K562 (cell line): ENCODE measurements around the gene PTGER3. TPM values are rescaled to one million over a fixed set of nuclear protein-coding genes. Genes with fewer than 3 reads are reported as not detected.
A peak's percentile ranks its signal among the peaks of the same experiment; 100 is the strongest.

ENCODE experiments used
- ATAC-seq: fragments of 200-7000 bp; cut with Tn5 transposase; 3 replicates; pipeline ENCODE4 v1.9.1; 2020; ENCODE audit warnings: moderate library complexity
- BruUV-seq: library from RNA; stranded (reverse); fragments of 400-500 nt; replicated peaks from 2 replicates; lab custom pipeline; 2021; lab: Mats Ljungman, UMichigan
- CTCF ChIA-PET: fragments of 300-600 bp; formaldehyde crosslinking; extraction: SDS; loops from one replicate; lab custom pipeline; 2021; ENCODE audit warnings: low intra/inter-chr PET ratio; lab: Yijun Ruan, JAX
- POLR2A ChIA-PET: fragments of 300-600, 350-650 bp; sonication (Branson Sonifier 250); formaldehyde crosslinking; extraction: SDS; loops from one replicate; lab custom pipeline; 2021; ENCODE audit warnings: antibody characterized with exemption, inconsistent platforms; lab: Yijun Ruan, JAX
- DNase-seq, 4 experiments: peaks; one replicate each; pipeline versions ENCODE4 v3.0.0 to v3.0.0-alpha.2; 2011 to 2018; ENCODE audit warnings: low spot score in 3 of 4, mixed read lengths in 3 of 4; ENCODE audit errors: extremely low read depth in 1 of 4
- FAIRE-seq: peaks from 2 replicates; lab custom pipeline; 2011; peaks lifted over from hg19 to GRCh38; lab: Jason Lieb, UNC
- H2AFZ ChIP-seq: 2 replicates; pipeline ENCODE4 v1.6.0; 2011; ENCODE audit warnings: low read depth, low read length, control low read depth, inconsistent platforms
- H3K27ac ChIP-seq: fragments of 200-600 bp; 3 replicates; pipeline ENCODE4 v1.8.0; 2011; ENCODE audit warnings: low read depth, mild to moderate bottlenecking, control low read depth, inconsistent platforms, low read length, moderate library complexity, mixed read lengths; ENCODE audit errors: extremely low read depth
- H3K27me3 ChIP-seq, 2 experiments: fragments of 300-600 bp in 1 of 2; 2 replicates in 1 of 2; 3 replicates in 1 of 2; pipeline versions ENCODE4 v1.6.0 to v1.8.0; 2011; ENCODE audit warnings: inconsistent platforms in 2 of 2, low read length in 2 of 2, mild to moderate bottlenecking in 1 of 2, mixed read lengths in 1 of 2, moderate library complexity in 1 of 2; ENCODE audit not compliant: control insufficient read depth in 2 of 2, insufficient read depth in 2 of 2
- H3K36me3 ChIP-seq: fragments of 300-600 bp; 3 replicates; pipeline ENCODE4 v1.8.0; 2011; ENCODE audit warnings: mild to moderate bottlenecking, low read length, inconsistent platforms; ENCODE audit not compliant: control insufficient read depth, insufficient read depth
- H3K4me1 ChIP-seq, 2 experiments: fragments of 200-600 bp in 1 of 2; replicated peaks in 1 of 2; 2 replicates in 1 of 2; 3 replicates in 1 of 2; pipeline versions ENCODE4 v1.5.1 to v1.8.0; 2011; ENCODE audit warnings: inconsistent platforms in 2 of 2, low read length in 2 of 2, mild to moderate bottlenecking in 1 of 2, mixed read lengths in 1 of 2, moderate library complexity in 1 of 2; ENCODE audit not compliant: control insufficient read depth in 2 of 2, insufficient read depth in 2 of 2
- H3K4me2 ChIP-seq: 2 replicates; pipeline ENCODE4 v1.6.1; 2011; ENCODE audit warnings: low read length, control low read depth, inconsistent platforms, mixed read lengths; ENCODE audit not compliant: insufficient read depth
- H3K4me3 ChIP-seq: fragments of 200-600 bp; sonication (generic), shearing (Covaris generic); 2 replicates; pipeline ENCODE4 v1.5.1; 2016; ENCODE audit warnings: control low read depth, inconsistent platforms
- H3K79me2 ChIP-seq: fragments of 200-600 bp; 3 replicates; pipeline ENCODE4 v1.8.0; 2011; ENCODE audit warnings: low read length, inconsistent platforms; ENCODE audit not compliant: control insufficient read depth, insufficient read depth
- H3K9ac ChIP-seq, 2 experiments: 2 replicates each; pipeline versions ENCODE4 v1.6.0 to v1.6.1; 2011; ENCODE audit warnings: low read depth in 2 of 2, low read length in 2 of 2, control low read depth in 1 of 2, inconsistent platforms in 1 of 2, mild to moderate bottlenecking in 1 of 2, mixed read lengths in 1 of 2; ENCODE audit not compliant: insufficient read depth in 1 of 2
- H3K9me1 ChIP-seq: one replicate; pipeline ENCODE4 v1.6.0; 2011; ENCODE audit warnings: inconsistent platforms, mild to moderate bottlenecking, low read length, moderate library complexity; ENCODE audit not compliant: control insufficient read depth, insufficient read depth
- H3K9me3 ChIP-seq: replicated peaks from 2 replicates; pipeline ENCODE4 v1.5.1; 2011; ENCODE audit warnings: low read depth, low read length, inconsistent platforms; ENCODE audit not compliant: control insufficient read depth, insufficient read depth
- H4K20me1 ChIP-seq: replicated peaks from 2 replicates; pipeline ENCODE4 v1.6.1; 2011; ENCODE audit warnings: low read length, inconsistent platforms, mixed read lengths; ENCODE audit not compliant: control insufficient read depth, insufficient read depth
- DEAF1 ChIP-seq: fragments of 450-650 bp; formaldehyde crosslinking; IDR thresholded peaks from 2 replicates; pipeline ENCODE4 v1.4.0; 2020; ENCODE audit warnings: mild to moderate bottlenecking, moderate library complexity
- ESRRB ChIP-seq: fragments of 250-450 bp; sonication (Bioruptor Pico); IDR thresholded peaks from 2 replicates; pipeline ENCODE4 v1.5.0; 2020; ENCODE audit warnings: mild to moderate bottlenecking, moderate library complexity, borderline replicate concordance
- PHB ChIP-seq: fragments of 250-450 bp; sonication (Bioruptor Pico); IDR thresholded peaks from 2 replicates; pipeline ENCODE4 v1.5.0; 2021
- REST ChIP-seq, 2 experiments: fragments of 450-650 bp; formaldehyde crosslinking in 1 of 2; IDR thresholded peaks; 2 replicates each; pipeline versions ENCODE4 v1.4.0 to v1.6.1; 2014 to 2020; ENCODE audit warnings: mild to moderate bottlenecking in 2 of 2, borderline replicate concordance in 1 of 2, low read depth in 1 of 2
- TFAP4 ChIP-seq: sonication (generic); formaldehyde crosslinking; IDR thresholded peaks from 2 replicates; pipeline ENCODE4 v1.8.0; 2022; ENCODE audit warnings: missing genetic modification reagents, mild to moderate bottlenecking, moderate library complexity, borderline replicate concordance
- THAP12 ChIP-seq: fragments of 250-450 bp; sonication (Bioruptor Pico); IDR thresholded peaks from 2 replicates; pipeline ENCODE4 v1.9.0; 2021; ENCODE audit warnings: mild to moderate bottlenecking, inconsistent platforms
- ZNF445 ChIP-seq: fragments of 250-450 bp; sonication (Bioruptor Pico); IDR thresholded peaks from 2 replicates; pipeline ENCODE4 v1.4.0; 2020; ENCODE audit warnings: low read depth, mild to moderate bottlenecking, moderate library complexity
- WGBS: fragments of 100-300 bp; shearing (Covaris generic); methylation state at CpG from one replicate; pipeline ENCODE4 v1.1.6; 2016; ENCODE audit warnings: low coverage, mixed read lengths; ENCODE audit not compliant: insufficient coverage; ENCODE audit errors: missing lambda C conversion rate; 5-methylcytosine and 5-hydroxymethylcytosine counted together
- in situ Hi-C: fragments of 300-500 bp; cut with MboI; formaldehyde crosslinking; loops from 4 replicates; pipeline ENCODE4 v1.15.0; 2018; ENCODE audit warnings: inconsistent platforms, mixed read lengths
- intact Hi-C: fragments of 100-400 bp; cut with micrococcal nuclease; formaldehyde crosslinking; loops from 2 replicates; pipeline ENCODE4 v1.14.2; 2022
- polyA plus RNA-seq, 8 experiments: library from polyadenylated mRNA; depleted of rRNA in 4 of 8; stranded (reverse) in 5 of 8; unstranded in 3 of 8; fragments of >200 nt; fragmentation: Nextera tagmentation in 2 of 8; fragmentation: Illumina TruSeq in 1 of 8; extraction: Ambion mirVana in 2 of 8; extraction: Trizol in 1 of 8; gene quantifications; 2 replicates each; pipeline versions ENCODE4 v1.2.1 to v1.2.3, GENCODE V29; 2011 to 2014; ENCODE audit warnings: inconsistent platforms in 1 of 8, missing spikeins in 1 of 8
- total RNA-seq, 7 experiments: library from RNA; depleted of rRNA in 6 of 7; stranded (reverse); fragments of >200 nt in 6 of 7; fragmentation: Illumina TruSeq in 2 of 7; extraction: Trizol in 2 of 7; gene quantifications; 2 replicates each; pipeline versions ENCODE4 v1.2.1 to v1.2.3, GENCODE V29; 2011 to 2021; ENCODE audit warnings: low replicate concordance in 1 of 7

PTGER3 gene
- total and polyA plus RNA-seq, 9 of the 15 experiments (the other 6 are each of a cell fraction or from before 2014, with no cell fraction given) = 3.8 to 28.5 (median 14.2) TPM

GRCh38 chr1:70970407-70970806 lies 77.2 kb downstream of the PTGER3 start:
- Histone ChIP-seq H3K4me3 (no peak overlapping the region), H3K79me2 (no peaks in the 10 kb centered on the region), H3K4me1 (no peaks in the 10 kb centered on the region), H3K36me3 (no peaks in the 10 kb centered on the region), H3K9me1 (no peaks in the 10 kb centered on the region), H3K27ac (no peak overlapping the region), H2AFZ (no peak overlapping the region), H3K9ac (no peak overlapping the region), H4K20me1 (no peaks in the 10 kb centered on the region), H3K27me3 (no peaks in the 10 kb centered on the region), H3K9me3 (no peaks in the 10 kb centered on the region), H3K4me2 (no peak overlapping the region)
- intact Hi-C loops (loop anchor here (1.0 kb wide), 1 partner anchor 80 kb away; no protein-coding TSS in a partner anchor), in situ Hi-C loops (no loop called here)
- POLR2A ChIA-PET = no interaction called here
- BruUV-seq = no TSS peak
- CTCF ChIA-PET = interaction anchor here (0.8 kb wide), 1 partner anchor 80 kb away, joined by 5 read pairs; no protein-coding TSS in a partner anchor
- ATAC-seq (peak; percentile 67; the same call in 2 of the 3 replicates), FAIRE-seq (no peak), DNase-seq (peak in 1 of 4 experiments; percentile 13)
- WGBS = 78% methylated on average over 4 of the region's 4 CpGs
- TF ChIP-seq ESRRB (no peak), DEAF1 (CRISPR knock-in tag) (0 out of 2 replicates have a peak, but pooled peaks have one; percentile 30), REST (IDR thresholded peaks at IDR 0.05; ENCODE audit: borderline replicate concordance) (peak; percentile 37; the same call in 1 of the 2 replicates), REST (CRISPR knock-in tag; IDR thresholded peaks at IDR 0.05; ENCODE audit: low read depth) (no peak), ZNF445 (CRISPR knock-in tag) (no peak), THAP12 (CRISPR knock-in tag) (no peak), TFAP4 (CRISPR knock-in tag) (no peak), PHB (CRISPR knock-in tag) (no peak)
